ENCODE data around the gene CXorf66. TPM values are rescaled to one million over a fixed set of nuclear protein-coding genes. Genes with fewer than 3 reads are reported as not detected.

CXorf66 gene
- total RNA-seq, 1 experiment from 2014 or later: not detected

DNA sequence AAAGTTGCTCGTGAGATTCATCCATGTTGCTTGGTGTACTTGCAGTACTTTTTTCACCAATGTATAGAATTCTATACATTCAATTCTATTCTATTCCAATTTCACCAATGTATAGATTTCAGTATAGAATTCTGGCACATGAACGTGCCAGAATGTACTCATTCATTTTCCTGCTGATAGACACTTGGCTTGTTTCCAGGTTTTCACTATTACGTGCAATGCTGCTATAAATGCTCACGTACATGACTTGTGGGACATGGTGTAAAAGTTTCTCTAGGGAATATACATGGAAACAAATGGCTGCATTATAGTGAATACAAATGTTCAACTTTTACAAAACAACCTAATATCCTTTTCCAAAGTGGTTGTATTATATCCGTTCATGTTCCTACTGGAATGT, 6.8 kb upstream of the CXorf66 start:
- POLR2A ChIA-PET: no interaction called here
- no peak overlapping the region for H3K27ac Mint-ChIP-seq
- no peak for ATAC-seq
- DNase-seq (ENCODE audit: low spot score): no peak
- no peak overlapping the region for H3K4me3 Mint-ChIP-seq
- H3K4me1 Mint-ChIP-seq: peaks cover 8% of the 10 kb centered on the region
- peaks cover 7% of the 10 kb centered on the region for H3K9me3 Mint-ChIP-seq
- CTCF ChIA-PET: no interaction called here
- TF ChIP-seq TEAD4 (CRISPR knock-in tag; IDR thresholded peaks at IDR 0.05) (no peak), ZNF423 (CRISPR knock-in tag; IDR thresholded peaks at IDR 0.05) (no peak), JAZF1 (CRISPR knock-in tag; IDR thresholded peaks at IDR 0.05) (no peak), CREB1 (CRISPR knock-in tag; IDR thresholded peaks at IDR 0.05) (no peak), ZNF263 (CRISPR knock-in tag; IDR thresholded peaks at IDR 0.05; ENCODE audit: low read depth) (no peak), CBFB (CRISPR knock-in tag; IDR thresholded peaks at IDR 0.05; ENCODE audit: low read depth) (no peak), ESRRA (CRISPR knock-in tag; IDR thresholded peaks at IDR 0.05; ENCODE audit: borderline replicate concordance) (no peak), FOXJ3 (CRISPR knock-in tag; IDR thresholded peaks at IDR 0.05; ENCODE audit: borderline replicate concordance) (no peak), SOX15 (CRISPR knock-in tag; IDR thresholded peaks at IDR 0.05) (no peak), ZNF317 (CRISPR knock-in tag; IDR thresholded peaks at IDR 0.05; ENCODE audit: borderline replicate concordance, low read depth) (no peak), CREM (CRISPR knock-in tag; IDR thresholded peaks at IDR 0.05) (no peak), ZNF671 (CRISPR knock-in tag; IDR thresholded peaks at IDR 0.05) (no peak), TCF7 (CRISPR knock-in tag; IDR thresholded peaks at IDR 0.05; ENCODE audit: low read depth) (no peak), NR1H2 (CRISPR knock-in tag; IDR thresholded peaks at IDR 0.05) (no peak)
- TF ChIP-seq, protein P1, sequence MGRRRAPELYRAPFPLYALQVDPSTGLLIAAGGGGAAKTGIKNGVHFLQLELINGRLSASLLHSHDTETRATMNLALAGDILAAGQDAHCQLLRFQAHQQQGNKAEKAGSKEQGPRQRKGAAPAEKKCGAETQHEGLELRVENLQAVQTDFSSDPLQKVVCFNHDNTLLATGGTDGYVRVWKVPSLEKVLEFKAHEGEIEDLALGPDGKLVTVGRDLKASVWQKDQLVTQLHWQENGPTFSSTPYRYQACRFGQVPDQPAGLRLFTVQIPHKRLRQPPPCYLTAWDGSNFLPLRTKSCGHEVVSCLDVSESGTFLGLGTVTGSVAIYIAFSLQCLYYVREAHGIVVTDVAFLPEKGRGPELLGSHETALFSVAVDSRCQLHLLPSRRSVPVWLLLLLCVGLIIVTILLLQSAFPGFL (CRISPR knock-in tag; IDR thresholded peaks at IDR 0.05; ENCODE audit: borderline replicate concordance): no peak
- H3K27me3 Mint-ChIP-seq (ENCODE audit: low read depth): peaks cover 17% of the 10 kb centered on the region
- H3K36me3 Mint-ChIP-seq: peaks cover 3% of the 10 kb centered on the region; the same call in 1 of the 2 replicates

GRCh38 chrX:139971394-139971749, 6.1 kb upstream of the CXorf66 start:
- ChIA-PET POLR2A (no interaction called here), CTCF (interaction anchor here (0.6 to 0.7 kb wide), 3 partner anchors 58 to 819 kb away, joined by 5 to 7 read pairs (median 6); no protein-coding TSS in a partner anchor)
- no peak for TF ChIP-seq ELF4 (CRISPR knock-in tag; IDR thresholded peaks at IDR 0.05; ENCODE audit: low read depth)
- TF ChIP-seq KAT7 (CRISPR knock-in tag; IDR thresholded peaks at IDR 0.05; ENCODE audit: borderline replicate concordance): no peak
- TF ChIP-seq ZNF219 (CRISPR knock-in tag; IDR thresholded peaks at IDR 0.05; ENCODE audit: borderline replicate concordance): no peak
- no peak for TF ChIP-seq USF2 (CRISPR knock-in tag; IDR thresholded peaks at IDR 0.05)
- TF ChIP-seq, protein P2, sequence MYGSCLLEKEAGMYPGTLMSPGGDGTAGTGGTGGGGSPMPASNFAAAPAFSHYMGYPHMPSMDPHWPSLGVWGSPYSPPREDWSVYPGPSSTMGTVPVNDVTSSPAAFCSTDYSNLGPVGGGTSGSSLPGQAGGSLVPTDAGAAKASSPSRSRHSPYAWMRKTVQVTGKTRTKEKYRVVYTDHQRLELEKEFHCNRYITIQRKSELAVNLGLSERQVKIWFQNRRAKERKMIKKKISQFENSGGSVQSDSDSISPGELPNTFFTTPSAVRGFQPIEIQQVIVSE (CRISPR knock-in tag; IDR thresholded peaks at IDR 0.05; ENCODE audit: borderline replicate concordance): no peak
- TF ChIP-seq CREM (CRISPR knock-in tag; IDR thresholded peaks at IDR 0.05): no peak
- no peak for TF ChIP-seq ZNF671 (CRISPR knock-in tag; IDR thresholded peaks at IDR 0.05)
- no peak for TF ChIP-seq ZBTB21 (CRISPR knock-in tag; IDR thresholded peaks at IDR 0.05; ENCODE audit: borderline replicate concordance)
- no peak for TF ChIP-seq ZNF121 (CRISPR knock-in tag; IDR thresholded peaks at IDR 0.05)
- TF ChIP-seq, protein P3, sequence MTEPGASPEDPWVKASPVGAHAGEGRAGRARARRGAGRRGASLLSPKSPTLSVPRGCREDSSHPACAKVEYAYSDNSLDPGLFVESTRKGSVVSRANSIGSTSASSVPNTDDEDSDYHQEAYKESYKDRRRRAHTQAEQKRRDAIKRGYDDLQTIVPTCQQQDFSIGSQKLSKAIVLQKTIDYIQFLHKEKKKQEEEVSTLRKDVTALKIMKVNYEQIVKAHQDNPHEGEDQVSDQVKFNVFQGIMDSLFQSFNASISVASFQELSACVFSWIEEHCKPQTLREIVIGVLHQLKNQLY (CRISPR knock-in tag; IDR thresholded peaks at IDR 0.05): no peak
- no peak for TF ChIP-seq OVOL2 (CRISPR knock-in tag; IDR thresholded peaks at IDR 0.05; ENCODE audit: borderline replicate concordance)
- TF ChIP-seq CBFB (CRISPR knock-in tag; IDR thresholded peaks at IDR 0.05; ENCODE audit: low read depth): no peak
- TF ChIP-seq CREB1 (CRISPR knock-in tag; IDR thresholded peaks at IDR 0.05): no peak
- Mint-ChIP-seq H3K36me3 (peaks cover 2% of the 10 kb centered on the region; the same call in 1 of the 2 replicates), H3K27ac (no peak overlapping the region), H3K4me1 (peaks cover 8% of the 10 kb centered on the region), H3K4me3 (peak overlapping the region; percentile 60), H3K9me3 (peaks cover 4% of the 10 kb centered on the region), H3K27me3 (ENCODE audit: low read depth) (peaks cover 17% of the 10 kb centered on the region)
- DNase-seq (ENCODE audit: low spot score): no peak
- no peak; the same call in 1 of the 2 replicates for ATAC-seq
